ENCODE data around the gene RGS6.

Gene RGS6

DNA sequence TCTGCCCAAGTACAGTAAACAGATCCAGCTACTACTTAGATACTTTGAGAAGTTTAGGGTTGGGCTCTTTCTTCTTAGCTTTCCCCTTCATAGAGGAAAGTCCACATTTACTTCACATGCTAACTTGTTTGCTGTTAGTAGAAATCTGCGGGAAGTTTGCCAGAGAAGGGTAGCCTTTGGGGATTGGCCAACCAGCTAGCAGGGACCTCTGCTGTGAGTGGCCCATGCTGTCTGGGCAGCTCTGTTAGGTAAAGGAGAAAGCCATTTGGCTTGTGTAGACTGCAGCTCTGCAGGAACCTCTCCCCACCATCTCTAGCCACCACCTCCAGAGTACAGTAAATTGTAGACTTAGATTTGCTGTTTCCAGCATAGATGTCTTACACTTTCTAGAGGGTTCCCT lies 193.9 kb downstream of the RGS6 start:
- H3K27me3 ChIP-seq (ENCODE audit: insufficient read depth, low read length) = no peaks in the 10 kb centered on the region
- TF ChIP-seq, protein P1, sequence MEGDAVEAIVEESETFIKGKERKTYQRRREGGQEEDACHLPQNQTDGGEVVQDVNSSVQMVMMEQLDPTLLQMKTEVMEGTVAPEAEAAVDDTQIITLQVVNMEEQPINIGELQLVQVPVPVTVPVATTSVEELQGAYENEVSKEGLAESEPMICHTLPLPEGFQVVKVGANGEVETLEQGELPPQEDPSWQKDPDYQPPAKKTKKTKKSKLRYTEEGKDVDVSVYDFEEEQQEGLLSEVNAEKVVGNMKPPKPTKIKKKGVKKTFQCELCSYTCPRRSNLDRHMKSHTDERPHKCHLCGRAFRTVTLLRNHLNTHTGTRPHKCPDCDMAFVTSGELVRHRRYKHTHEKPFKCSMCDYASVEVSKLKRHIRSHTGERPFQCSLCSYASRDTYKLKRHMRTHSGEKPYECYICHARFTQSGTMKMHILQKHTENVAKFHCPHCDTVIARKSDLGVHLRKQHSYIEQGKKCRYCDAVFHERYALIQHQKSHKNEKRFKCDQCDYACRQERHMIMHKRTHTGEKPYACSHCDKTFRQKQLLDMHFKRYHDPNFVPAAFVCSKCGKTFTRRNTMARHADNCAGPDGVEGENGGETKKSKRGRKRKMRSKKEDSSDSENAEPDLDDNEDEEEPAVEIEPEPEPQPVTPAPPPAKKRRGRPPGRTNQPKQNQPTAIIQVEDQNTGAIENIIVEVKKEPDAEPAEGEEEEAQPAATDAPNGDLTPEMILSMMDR (IDR thresholded peaks at IDR 0.05; ENCODE audit: low read length) = no peak
- TF ChIP-seq EZH2 (IDR thresholded peaks at IDR 0.05; ENCODE audit: borderline replicate concordance, low read length) = no peak
- H3K9me2 ChIP-seq (ENCODE audit: low read depth, low read length) = no peaks in the 10 kb centered on the region
- no peaks in the 10 kb centered on the region for H4K20me1 ChIP-seq (ENCODE audit: insufficient read depth, low read length)
- no peaks in the 10 kb centered on the region for H3K36me3 ChIP-seq (ENCODE audit: insufficient read depth, low read length)
- H3K9ac ChIP-seq (ENCODE audit: low read length) = no peak overlapping the region
- no peaks in the 10 kb centered on the region for H3K4me1 ChIP-seq (ENCODE audit: insufficient read depth, low read length, severe bottlenecking)
- no peak overlapping the region for H3K4me3 ChIP-seq (ENCODE audit: low read depth, low read length, poor library complexity, severe bottlenecking)
- H3K9me3 ChIP-seq (ENCODE audit: low read length) = no peaks in the 10 kb centered on the region
- H3K27ac ChIP-seq (ENCODE audit: low read depth, low read length, poor library complexity, severe bottlenecking) = no peak overlapping the region
- H3F3A ChIP-seq (ENCODE audit: insufficient read depth, low read length) = no peaks in the 10 kb centered on the region
- no peaks in the 10 kb centered on the region for H3K79me2 ChIP-seq (ENCODE audit: insufficient read depth, low read length)
- H2AFZ ChIP-seq (ENCODE audit: low read length) = no peak overlapping the region
- no peak overlapping the region for H3K4me2 ChIP-seq (ENCODE audit: low read length)

DNA sequence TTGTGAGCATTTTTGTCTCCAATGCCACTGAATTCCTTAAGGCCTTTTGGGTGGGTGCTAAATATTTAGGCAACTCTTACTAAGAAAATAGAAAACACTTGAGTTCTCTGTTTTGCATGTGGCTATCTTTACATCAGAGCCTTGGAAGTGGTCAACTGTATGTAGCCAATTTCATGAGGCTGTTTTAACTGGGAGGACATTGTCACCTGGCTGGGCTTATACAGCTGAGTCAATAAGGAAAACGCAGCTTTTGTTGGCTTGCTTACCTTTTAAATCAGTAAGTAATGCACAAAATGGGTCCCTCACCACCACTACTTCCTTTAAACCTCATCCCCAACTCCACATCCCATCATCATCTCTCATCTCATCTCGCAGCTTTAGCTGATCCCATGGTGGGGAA lies 194.3 kb downstream of the RGS6 start:
- no peak overlapping the region for H3K27ac ChIP-seq (ENCODE audit: low read depth, low read length, poor library complexity, severe bottlenecking)
- H3K4me3 ChIP-seq (ENCODE audit: low read depth, low read length, poor library complexity, severe bottlenecking) = no peak overlapping the region
- H4K20me1 ChIP-seq (ENCODE audit: insufficient read depth, low read length) = no peaks in the 10 kb centered on the region
- no peaks in the 10 kb centered on the region for H3K9me3 ChIP-seq (ENCODE audit: low read length)
- no peaks in the 10 kb centered on the region for H3K4me1 ChIP-seq (ENCODE audit: insufficient read depth, low read length, severe bottlenecking)
- H3K9ac ChIP-seq (ENCODE audit: low read length) = no peak overlapping the region
- no peaks in the 10 kb centered on the region for H3K27me3 ChIP-seq (ENCODE audit: insufficient read depth, low read length)
- no peaks in the 10 kb centered on the region for H3F3A ChIP-seq (ENCODE audit: insufficient read depth, low read length)
- no peak overlapping the region for H3K4me2 ChIP-seq (ENCODE audit: low read length)
- no peaks in the 10 kb centered on the region for H3K36me3 ChIP-seq (ENCODE audit: insufficient read depth, low read length)
- TF ChIP-seq, protein P1 (IDR thresholded peaks at IDR 0.05; ENCODE audit: low read length) = no peak
- H2AFZ ChIP-seq (ENCODE audit: low read length) = no peak overlapping the region
- no peaks in the 10 kb centered on the region for H3K9me2 ChIP-seq (ENCODE audit: low read depth, low read length)
- H3K79me2 ChIP-seq (ENCODE audit: insufficient read depth, low read length) = no peaks in the 10 kb centered on the region

GRCh38 chr14:72128629-72129028 lies 196.4 kb downstream of the RGS6 start:
- no peak overlapping the region for H2AFZ ChIP-seq (ENCODE audit: low read length)
- H3K4me2 ChIP-seq (ENCODE audit: low read length) = no peak overlapping the region

More at GRCh38 chr14:72128629-72129028, 196.4 kb downstream of the RGS6 start:
- H3K4me3 ChIP-seq (ENCODE audit: low read depth, low read length, poor library complexity, severe bottlenecking) = no peak overlapping the region
- TF ChIP-seq, protein P1 (IDR thresholded peaks at IDR 0.05; ENCODE audit: low read length) = no peak
- TF ChIP-seq EZH2 (IDR thresholded peaks at IDR 0.05; ENCODE audit: borderline replicate concordance, low read length) = no peak
- H3F3A ChIP-seq (ENCODE audit: insufficient read depth, low read length) = no peaks in the 10 kb centered on the region
- H3K27me3 ChIP-seq (ENCODE audit: insufficient read depth, low read length) = no peaks in the 10 kb centered on the region
- no peak overlapping the region for H3K27ac ChIP-seq (ENCODE audit: low read depth, low read length, poor library complexity, severe bottlenecking)
- no peaks in the 10 kb centered on the region for H3K36me3 ChIP-seq (ENCODE audit: insufficient read depth, low read length)
- H3K9me2 ChIP-seq (ENCODE audit: low read depth, low read length) = no peaks in the 10 kb centered on the region
- H3K9ac ChIP-seq (ENCODE audit: low read length) = no peak overlapping the region
- no peaks in the 10 kb centered on the region for H3K79me2 ChIP-seq (ENCODE audit: insufficient read depth, low read length)
- H3K4me1 ChIP-seq (ENCODE audit: insufficient read depth, low read length, severe bottlenecking) = no peaks in the 10 kb centered on the region
- no peaks in the 10 kb centered on the region for H3K9me3 ChIP-seq (ENCODE audit: low read length)
- H4K20me1 ChIP-seq (ENCODE audit: insufficient read depth, low read length) = no peaks in the 10 kb centered on the region

Data from OCI-LY1 (cell line).